NT2/D1 (cell line): ENCODE data around the gene GPAT3.

Source experiments
- DNase-seq: peaks from one replicate; pipeline ENCODE4 v3.0.0-alpha.2; 2011; ENCODE audit warnings: low read depth, low spot score
- H3K27me3 ChIP-seq: 2 replicates; pipeline ENCODE4 v1.6.0; 2011; ENCODE audit warnings: mild to moderate bottlenecking; ENCODE audit not compliant: insufficient read length, insufficient read depth
- H3K36me3 ChIP-seq: 2 replicates; pipeline ENCODE4 v1.6.1; 2011; ENCODE audit warnings: mild to moderate bottlenecking, low read length, mixed read lengths; ENCODE audit not compliant: insufficient read depth, insufficient read length
- H3K4me1 ChIP-seq: 2 replicates; pipeline ENCODE4 v1.5.1; 2011; ENCODE audit not compliant: insufficient read depth, insufficient read length
- H3K4me3 ChIP-seq: 2 replicates; pipeline ENCODE4 v1.5.1; 2011; ENCODE audit warnings: low read depth; ENCODE audit not compliant: insufficient read length
- H3K9ac ChIP-seq: 2 replicates; pipeline ENCODE4 v1.6.0; 2011; ENCODE audit warnings: low read depth; ENCODE audit not compliant: insufficient read length
- H3K9me3 ChIP-seq: 2 replicates; pipeline ENCODE4 v1.5.1; 2011; ENCODE audit warnings: mild to moderate bottlenecking, low read length; ENCODE audit not compliant: insufficient read depth
- SUZ12 ChIP-seq: IDR thresholded peaks from 2 replicates; pipeline ENCODE4 v1.6.1; 2011; ENCODE audit not compliant: insufficient read length, insufficient read depth; ENCODE audit errors: extremely low read depth
- YY1 ChIP-seq: IDR thresholded peaks from 2 replicates; pipeline ENCODE4 v1.6.1; 2011; ENCODE audit not compliant: insufficient read length, insufficient read depth
- ZNF274 ChIP-seq: IDR thresholded peaks from 2 replicates; pipeline ENCODE4 v1.6.1; 2011; ENCODE audit warnings: mild to moderate bottlenecking, low read depth, low read length

GPAT3 gene

GRCh38 chr4:83582289-83582785, 46.4 kb downstream of the GPAT3 start:
- TF ChIP-seq YY1: no peak
- no peak for TF ChIP-seq SUZ12
- no peak for TF ChIP-seq ZNF274
- DNase-seq: no peak
- no peaks in the 10 kb centered on the region for H3K4me1 ChIP-seq
- H3K27me3 ChIP-seq: no peaks in the 10 kb centered on the region
- no peaks in the 10 kb centered on the region for H3K36me3 ChIP-seq
- no peak overlapping the region for H3K4me3 ChIP-seq
- no peaks in the 10 kb centered on the region for H3K9me3 ChIP-seq
- no peak overlapping the region for H3K9ac ChIP-seq

GRCh38 chr4:83585982-83586508, 50.1 kb downstream of the GPAT3 start:
- Histone ChIP-seq H3K9ac (no peak overlapping the region), H3K4me3 (no peak overlapping the region), H3K27me3 (no peaks in the 10 kb centered on the region), H3K36me3 (no peaks in the 10 kb centered on the region), H3K9me3 (no peaks in the 10 kb centered on the region), H3K4me1 (no peaks in the 10 kb centered on the region)
- TF ChIP-seq SUZ12 (no peak), ZNF274 (no peak), YY1 (no peak)
- DNase-seq: no peak

GRCh38 chr4:83589279-83589678, 53.4 kb downstream of the GPAT3 start:
- no peak for DNase-seq
- H3K4me3 ChIP-seq: no peak overlapping the region
- H3K36me3 ChIP-seq: no peaks in the 10 kb centered on the region
- H3K4me1 ChIP-seq: no peaks in the 10 kb centered on the region
- H3K9ac ChIP-seq: no peak overlapping the region
- TF ChIP-seq SUZ12: no peak
- H3K27me3 ChIP-seq: no peaks in the 10 kb centered on the region
- H3K9me3 ChIP-seq: no peaks in the 10 kb centered on the region

DNA sequence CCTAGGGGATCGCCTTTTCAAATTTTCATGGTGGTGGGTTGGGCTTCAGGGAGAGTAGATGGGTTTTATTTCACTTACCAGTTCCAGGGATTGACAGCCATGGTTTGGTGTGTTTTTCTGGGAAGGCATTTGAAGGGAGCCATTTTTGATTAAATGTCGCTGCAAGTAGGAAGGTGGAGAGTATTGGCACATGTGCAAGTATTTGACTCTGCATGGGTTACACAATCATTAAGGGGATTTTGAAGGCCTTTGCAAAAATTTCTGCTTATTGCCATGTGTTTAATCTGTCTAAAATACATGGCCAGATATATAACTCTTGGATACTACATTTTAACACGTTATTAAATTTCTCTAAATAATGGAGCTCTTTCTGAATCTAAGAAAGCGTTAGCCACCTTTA, 55.1 kb downstream of the GPAT3 start:
- TF ChIP-seq YY1: no peak
- TF ChIP-seq SUZ12: no peak
- no peak for TF ChIP-seq ZNF274
- Histone ChIP-seq H3K4me3 (no peak overlapping the region), H3K4me1 (no peaks in the 10 kb centered on the region), H3K36me3 (no peaks in the 10 kb centered on the region), H3K9me3 (no peaks in the 10 kb centered on the region), H3K9ac (no peak overlapping the region), H3K27me3 (no peaks in the 10 kb centered on the region)
- no peak for DNase-seq

- Histone ChIP-seq H3K4me3 (no peak overlapping the region), H3K4me1 (no peaks in the 10 kb centered on the region), H3K36me3 (no peaks in the 10 kb centered on the region), H3K9ac (no peak overlapping the region), H3K9me3 (no peaks in the 10 kb centered on the region), H3K27me3 (no peaks in the 10 kb centered on the region)
- TF ChIP-seq SUZ12 (no peak), ZNF274 (no peak), YY1 (no peak)
- no peak for DNase-seq
These were observed 55.8 kb downstream of the GPAT3 start for GRCh38 chr4:83591730-83592129.

GRCh38 chr4:83599183-83599582, 63.3 kb downstream of the GPAT3 start:
- DNase-seq: no peak
- H3K36me3 ChIP-seq: no peaks in the 10 kb centered on the region

DNA sequence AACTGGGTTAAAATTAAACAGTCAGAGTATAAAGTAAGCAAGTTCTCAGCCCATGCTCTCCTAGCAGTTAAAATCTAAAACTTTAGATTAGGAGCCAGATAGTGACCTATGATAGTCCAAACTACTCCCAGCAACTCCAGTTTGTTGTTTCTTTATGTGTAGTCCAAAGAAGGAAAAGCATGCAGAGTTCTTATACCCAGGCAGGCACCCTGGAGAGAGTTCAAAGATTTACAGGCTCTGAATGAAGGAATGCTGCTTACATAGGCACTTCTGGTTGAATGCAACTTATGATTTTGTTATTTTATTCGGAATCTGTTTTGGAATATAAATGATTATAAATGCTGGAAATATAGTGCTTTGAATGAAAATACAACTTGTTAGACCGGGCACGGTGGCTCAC, 67.2 kb downstream of the GPAT3 start:
- H3K27me3 ChIP-seq: no peaks in the 10 kb centered on the region
- no peak overlapping the region for H3K4me3 ChIP-seq
- DNase-seq: no peak
- H3K36me3 ChIP-seq: no peaks in the 10 kb centered on the region
- H3K9me3 ChIP-seq: no peaks in the 10 kb centered on the region
- H3K9ac ChIP-seq: no peak overlapping the region
- no peak for TF ChIP-seq SUZ12
- no peak for TF ChIP-seq ZNF274
- no peak for TF ChIP-seq YY1
- H3K4me1 ChIP-seq: no peaks in the 10 kb centered on the region

More at GRCh38 chr4:83599183-83599582, 63.3 kb downstream of the GPAT3 start:
- Histone ChIP-seq H3K9ac (no peak overlapping the region), H3K27me3 (no peaks in the 10 kb centered on the region), H3K4me1 (no peaks in the 10 kb centered on the region), H3K9me3 (no peaks in the 10 kb centered on the region), H3K4me3 (no peak overlapping the region)
- TF ChIP-seq ZNF274: no peak
- TF ChIP-seq YY1: no peak
- TF ChIP-seq SUZ12: no peak
